HT-29 (cell line): ENCODE measurements around the gene STK35. TPM values are rescaled to one million over a fixed set of nuclear protein-coding genes. Genes with fewer than 3 reads are reported as not detected.

Source experiments
- DNase-seq: peaks from one replicate; pipeline ENCODE4 v3.0.0-alpha.2; 2015; ENCODE audit warnings: low spot score
- total RNA-seq: library from RNA; depleted of rRNA; stranded (reverse); fragments of >200 nt; shearing (Covaris generic); gene quantifications from 2 replicates; pipeline ENCODE4 v1.2.3, GENCODE V29; 2014; rRNA removed

STK35 gene
- total RNA-seq = 33.6 and 34.5 TPM in 2 replicates

GRCh38 chr20:2101057-2101864, at the start of gene STK35:
TSS of gene STK35 (plus strand) at chr20:2101827. CDS start at chr20:2101882, 55 bp downstream.
- DNase-seq = no peak

GRCh38 chr20:2051946-2052345, 49.7 kb upstream of the STK35 start:
- no peak for DNase-seq

- no peak for DNase-seq
Observed at GRCh38 chr20:2052741-2053140, 48.9 kb upstream of the STK35 start.

GRCh38 chr20:2053615-2054014, 48.0 kb upstream of the STK35 start:
- no peak for DNase-seq

GRCh38 chr20:2054911-2055310, 46.7 kb upstream of the STK35 start:
- DNase-seq = no peak

- no peak for DNase-seq
Observed at GRCh38 chr20:2059411-2059810, 42.2 kb upstream of the STK35 start.

- DNase-seq = no peak
Observed at GRCh38 chr20:2065099-2065498, 36.5 kb upstream of the STK35 start.

- no peak for DNase-seq
Observed at GRCh38 chr20:2066461-2067122, 35.0 kb upstream of the STK35 start.

GRCh38 chr20:2080532-2081224, 20.9 kb upstream of the STK35 start:
- DNase-seq = no peak

- DNase-seq = no peak
Observed at GRCh38 chr20:2084703-2085102, 16.9 kb upstream of the STK35 start.

GRCh38 chr20:2086177-2086979, 15.2 kb upstream of the STK35 start:
- no peak for DNase-seq

- DNase-seq = no peak
Observed at GRCh38 chr20:2086980-2087377, 14.6 kb upstream of the STK35 start.

- DNase-seq = no peak
Observed at GRCh38 chr20:2088891-2089290, 12.7 kb upstream of the STK35 start.

GRCh38 chr20:2089447-2089846, 12.2 kb upstream of the STK35 start:
- no peak for DNase-seq

GRCh38 chr20:2093159-2093781, 8.4 kb upstream of the STK35 start:
- peak; percentile 54 for DNase-seq

GRCh38 chr20:2093883-2094282, 7.7 kb upstream of the STK35 start:
- DNase-seq = no peak

- peak; percentile 95 for DNase-seq
Observed at GRCh38 chr20:2101865-2102584, 398 bp downstream of the STK35 start.

- peak; percentile 69 for DNase-seq
Observed at GRCh38 chr20:2102585-2103460, 1.2 kb downstream of the STK35 start.

GRCh38 chr20:2103461-2104153, 2.0 kb downstream of the STK35 start:
- no peak for DNase-seq
